CD4-positive, alpha-beta T cell treated with Interleukin-12 subunit alpha and Interleukin-12 subunit beta, for 1 hour (primary cell): ENCODE results near the gene HACD3.
"Not testable (repeated sequence)": the region's sequence is repeated elsewhere in the genome, so short reads cannot be mapped to it uniquely, and the experiment has no call there.

ENCODE experiments used
- DNase-seq: peaks from one replicate; pipeline ENCODE4 v3.0.0-alpha.2; 2020

HACD3 gene

GRCh38 chr15:65603559-65603958, 73.3 kb downstream of the HACD3 start:
- DNase-seq: no peak

- peak; percentile 92 for DNase-seq
Observed at GRCh38 chr15:65610871-65611718, 80.8 kb downstream of the HACD3 start, which contains the start of gene INTS14. Gene INTS14, minus strand, starts transcription at chr15:65611131. Its CDS starts 3,751 bp downstream, at chr15:65607380.

- DNase-seq: no peak
Observed at GRCh38 chr15:65611888-65612615, 81.8 kb downstream of the HACD3 start.

- DNase-seq: no peak
Observed at GRCh38 chr15:65612616-65612946, 82.3 kb downstream of the HACD3 start.

- DNase-seq: no peak
Observed at GRCh38 chr15:65612949-65613744, 82.9 kb downstream of the HACD3 start.

GRCh38 chr15:65615887-65616286, 85.6 kb downstream of the HACD3 start:
- DNase-seq: not testable (repeated sequence)

- no peak for DNase-seq
Observed at GRCh38 chr15:65618560-65619109, 88.4 kb downstream of the HACD3 start.

GRCh38 chr15:65619626-65620290, 89.5 kb downstream of the HACD3 start:
- no peak for DNase-seq

GRCh38 chr15:65620833-65621232, 90.6 kb downstream of the HACD3 start:
- no peak for DNase-seq

- no peak for DNase-seq
Observed at GRCh38 chr15:65621638-65622037, 91.4 kb downstream of the HACD3 start, which contains the start of gene SLC24A1. Gene SLC24A1, plus strand, starts transcription at chr15:65621938. Its CDS starts 2,143 bp downstream, at chr15:65624081.

- DNase-seq: no peak
Observed at GRCh38 chr15:65623103-65623502, 92.8 kb downstream of the HACD3 start.

GRCh38 chr15:65626856-65627255, 96.6 kb downstream of the HACD3 start:
- no peak for DNase-seq
